ENCODE measurements around the gene MAP3K20. TPM values are rescaled to one million over a fixed set of nuclear protein-coding genes. Genes with fewer than 3 reads are reported as not detected.

Gene MAP3K20
- total and polyA plus RNA-seq, 10 of the 15 experiments (the other 5 are each of a cell fraction or from before 2014, with no cell fraction given) = 0.04 to 5.6 (median 2.3) TPM

- DNase-seq (ENCODE audit: low read depth, low spot score) (no peak), ATAC-seq (no peak), FAIRE-seq (no peak)
- Histone ChIP-seq H2AFZ (ENCODE audit: control insufficient read depth, low read depth, low read length) (no peak overlapping the region), H3K27me3 (replicated peaks in 1 of 2; ENCODE audit: control insufficient read depth in 2 of 2, insufficient read depth in 2 of 2, low read length in 1 of 2) (no peaks in the 10 kb centered on the region), H3K79me2 (ENCODE audit: control insufficient read depth, insufficient read depth, low read length) (no peaks in the 10 kb centered on the region), H3K36me3 (ENCODE audit: control insufficient read depth in 2 of 2, insufficient read depth in 2 of 2, low read length in 1 of 2) (no peaks in the 10 kb centered on the region), H3K9ac (ENCODE audit: control insufficient read depth, insufficient read depth, low read length) (no peak overlapping the region), H3K9me3 (replicated peaks; ENCODE audit: control insufficient read depth, insufficient read depth, low read length) (no peaks in the 10 kb centered on the region), H3K27ac (ENCODE audit: control insufficient read depth, insufficient read depth) (no peak overlapping the region), H4K20me1 (ENCODE audit: control insufficient read depth, insufficient read depth) (no peaks in the 10 kb centered on the region), H3K4me2 (ENCODE audit: control insufficient read depth, insufficient read depth) (no peak overlapping the region), H3K4me1 (ENCODE audit: control insufficient read depth, insufficient read depth, low read length) (no peaks in the 10 kb centered on the region), H3K4me3 (no peak overlapping the region)
- ChIA-PET RAD21 (ENCODE audit: unreplicated experiment) (no interaction called here), SMC1A (ENCODE audit: uncharacterized antibody, unreplicated experiment) (no interaction called here), POLR2A (no interaction called here), CTCF (interaction anchor here (0.6 kb wide), 1 partner anchor 163 kb away, joined by 4 read pairs; no protein-coding TSS in a partner anchor)
- in situ Hi-C loops (cut with MboI) (no loop called here), intact Hi-C loops (cut with micrococcal nuclease; ENCODE audit: unreplicated experiment) (no loop called here)
- no TSS peak for BruUV-seq (replicated peaks)
- no peak for TF ChIP-seq E2F4 (IDR thresholded peaks at IDR 0.05; ENCODE audit: low read depth, low read length)
- no peak for TF ChIP-seq ZNF207 (IDR thresholded peaks at IDR 0.05; ENCODE audit: borderline replicate concordance)
- no peak for TF ChIP-seq CBX3 (IDR thresholded peaks at IDR 0.05; ENCODE audit: borderline replicate concordance, low read depth)
- TF ChIP-seq, protein P1, sequence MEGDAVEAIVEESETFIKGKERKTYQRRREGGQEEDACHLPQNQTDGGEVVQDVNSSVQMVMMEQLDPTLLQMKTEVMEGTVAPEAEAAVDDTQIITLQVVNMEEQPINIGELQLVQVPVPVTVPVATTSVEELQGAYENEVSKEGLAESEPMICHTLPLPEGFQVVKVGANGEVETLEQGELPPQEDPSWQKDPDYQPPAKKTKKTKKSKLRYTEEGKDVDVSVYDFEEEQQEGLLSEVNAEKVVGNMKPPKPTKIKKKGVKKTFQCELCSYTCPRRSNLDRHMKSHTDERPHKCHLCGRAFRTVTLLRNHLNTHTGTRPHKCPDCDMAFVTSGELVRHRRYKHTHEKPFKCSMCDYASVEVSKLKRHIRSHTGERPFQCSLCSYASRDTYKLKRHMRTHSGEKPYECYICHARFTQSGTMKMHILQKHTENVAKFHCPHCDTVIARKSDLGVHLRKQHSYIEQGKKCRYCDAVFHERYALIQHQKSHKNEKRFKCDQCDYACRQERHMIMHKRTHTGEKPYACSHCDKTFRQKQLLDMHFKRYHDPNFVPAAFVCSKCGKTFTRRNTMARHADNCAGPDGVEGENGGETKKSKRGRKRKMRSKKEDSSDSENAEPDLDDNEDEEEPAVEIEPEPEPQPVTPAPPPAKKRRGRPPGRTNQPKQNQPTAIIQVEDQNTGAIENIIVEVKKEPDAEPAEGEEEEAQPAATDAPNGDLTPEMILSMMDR (IDR thresholded peaks at IDR 0.05 in 2 of 3, conservative IDR thresholded peaks at IDR 0.05 in 1 of 3; ENCODE audit: control insufficient read depth in 2 of 3, extremely low read depth in 1 of 3, insufficient read depth in 1 of 3, low read depth in 3 of 3, low read length in 3 of 3) = no peak
- TF ChIP-seq, protein P2, sequence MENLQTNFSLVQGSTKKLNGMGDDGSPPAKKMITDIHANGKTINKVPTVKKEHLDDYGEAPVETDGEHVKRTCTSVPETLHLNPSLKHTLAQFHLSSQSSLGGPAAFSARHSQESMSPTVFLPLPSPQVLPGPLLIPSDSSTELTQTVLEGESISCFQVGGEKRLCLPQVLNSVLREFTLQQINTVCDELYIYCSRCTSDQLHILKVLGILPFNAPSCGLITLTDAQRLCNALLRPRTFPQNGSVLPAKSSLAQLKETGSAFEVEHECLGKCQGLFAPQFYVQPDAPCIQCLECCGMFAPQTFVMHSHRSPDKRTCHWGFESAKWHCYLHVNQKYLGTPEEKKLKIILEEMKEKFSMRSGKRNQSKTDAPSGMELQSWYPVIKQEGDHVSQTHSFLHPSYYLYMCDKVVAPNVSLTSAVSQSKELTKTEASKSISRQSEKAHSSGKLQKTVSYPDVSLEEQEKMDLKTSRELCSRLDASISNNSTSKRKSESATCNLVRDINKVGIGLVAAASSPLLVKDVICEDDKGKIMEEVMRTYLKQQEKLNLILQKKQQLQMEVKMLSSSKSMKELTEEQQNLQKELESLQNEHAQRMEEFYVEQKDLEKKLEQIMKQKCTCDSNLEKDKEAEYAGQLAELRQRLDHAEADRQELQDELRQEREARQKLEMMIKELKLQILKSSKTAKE (IDR thresholded peaks at IDR 0.05; ENCODE audit: low read depth, poor library complexity, severe bottlenecking) = no peak
- TF ChIP-seq IKZF2 (IDR thresholded peaks at IDR 0.05) = no peak
- no peak for TF ChIP-seq SMC3 (IDR thresholded peaks at IDR 0.05; ENCODE audit: borderline replicate concordance, low read length)
- TF ChIP-seq, protein P3, sequence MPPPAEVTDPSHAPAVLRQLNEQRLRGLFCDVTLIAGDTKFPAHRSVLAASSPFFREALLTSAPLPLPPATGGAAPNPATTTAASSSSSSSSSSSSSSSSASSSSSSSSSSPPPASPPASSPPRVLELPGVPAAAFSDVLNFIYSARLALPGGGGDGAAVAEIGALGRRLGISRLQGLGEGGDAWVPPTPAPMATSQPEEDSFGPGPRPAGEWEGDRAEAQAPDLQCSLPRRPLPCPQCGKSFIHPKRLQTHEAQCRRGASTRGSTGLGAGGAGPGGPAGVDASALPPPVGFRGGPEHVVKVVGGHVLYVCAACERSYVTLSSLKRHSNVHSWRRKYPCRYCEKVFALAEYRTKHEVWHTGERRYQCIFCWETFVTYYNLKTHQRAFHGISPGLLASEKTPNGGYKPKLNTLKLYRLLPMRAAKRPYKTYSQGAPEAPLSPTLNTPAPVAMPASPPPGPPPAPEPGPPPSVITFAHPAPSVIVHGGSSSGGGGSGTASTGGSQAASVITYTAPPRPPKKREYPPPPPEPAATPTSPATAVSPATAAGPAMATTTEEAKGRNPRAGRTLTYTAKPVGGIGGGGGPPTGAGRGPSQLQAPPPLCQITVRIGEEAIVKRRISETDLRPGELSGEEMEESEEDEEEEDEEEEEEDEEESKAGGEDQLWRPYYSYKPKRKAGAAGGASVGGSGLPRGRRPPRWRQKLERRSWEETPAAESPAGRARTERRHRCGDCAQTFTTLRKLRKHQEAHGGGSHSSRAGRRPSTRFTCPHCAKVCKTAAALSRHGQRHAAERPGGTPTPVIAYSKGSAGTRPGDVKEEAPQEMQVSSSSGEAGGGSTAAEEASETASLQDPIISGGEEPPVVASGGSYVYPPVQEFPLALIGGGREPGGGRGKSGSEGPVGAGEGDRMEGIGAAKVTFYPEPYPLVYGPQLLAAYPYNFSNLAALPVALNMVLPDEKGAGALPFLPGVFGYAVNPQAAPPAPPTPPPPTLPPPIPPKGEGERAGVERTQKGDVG (CRISPR knock-in tag; IDR thresholded peaks at IDR 0.05) = no peak
- no peak for TF ChIP-seq TCF7 (IDR thresholded peaks at IDR 0.05; ENCODE audit: borderline replicate concordance)
- TF ChIP-seq, protein P4, sequence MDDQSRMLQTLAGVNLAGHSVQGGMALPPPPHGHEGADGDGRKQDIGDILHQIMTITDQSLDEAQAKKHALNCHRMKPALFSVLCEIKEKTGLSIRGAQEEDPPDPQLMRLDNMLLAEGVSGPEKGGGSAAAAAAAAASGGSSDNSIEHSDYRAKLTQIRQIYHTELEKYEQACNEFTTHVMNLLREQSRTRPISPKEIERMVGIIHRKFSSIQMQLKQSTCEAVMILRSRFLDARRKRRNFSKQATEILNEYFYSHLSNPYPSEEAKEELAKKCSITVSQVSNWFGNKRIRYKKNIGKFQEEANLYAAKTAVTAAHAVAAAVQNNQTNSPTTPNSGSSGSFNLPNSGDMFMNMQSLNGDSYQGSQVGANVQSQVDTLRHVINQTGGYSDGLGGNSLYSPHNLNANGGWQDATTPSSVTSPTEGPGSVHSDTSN (IDR thresholded peaks at IDR 0.05; ENCODE audit: insufficient replicate concordance, low read depth, low read length) = no peak
- no peak for TF ChIP-seq JUNB (IDR thresholded peaks at IDR 0.05)
- TF ChIP-seq ZSCAN29 (IDR thresholded peaks at IDR 0.05) = no peak
- no peak for TF ChIP-seq LARP7 (IDR thresholded peaks at IDR 0.05)
- 94% methylated on average over 3 of the region's 3 CpGs for WGBS (ENCODE audit: insufficient coverage, insufficient replicate concordance, low lambda C conversion rate, missing lambda C conversion rate)
Observed at GRCh38 chr2:173175222-173175621, 99.6 kb downstream of the MAP3K20 start.
